ENCODE measurements around the gene GBGT1. TPM values are rescaled to one million over a fixed set of nuclear protein-coding genes. Genes with fewer than 3 reads are reported as not detected.

The GBGT1 gene
- total and polyA plus RNA-seq, 2 donors (not counting 1 experiment from before 2014, with no cell fraction given) = 2.6 to 4.1 TPM

DNA sequence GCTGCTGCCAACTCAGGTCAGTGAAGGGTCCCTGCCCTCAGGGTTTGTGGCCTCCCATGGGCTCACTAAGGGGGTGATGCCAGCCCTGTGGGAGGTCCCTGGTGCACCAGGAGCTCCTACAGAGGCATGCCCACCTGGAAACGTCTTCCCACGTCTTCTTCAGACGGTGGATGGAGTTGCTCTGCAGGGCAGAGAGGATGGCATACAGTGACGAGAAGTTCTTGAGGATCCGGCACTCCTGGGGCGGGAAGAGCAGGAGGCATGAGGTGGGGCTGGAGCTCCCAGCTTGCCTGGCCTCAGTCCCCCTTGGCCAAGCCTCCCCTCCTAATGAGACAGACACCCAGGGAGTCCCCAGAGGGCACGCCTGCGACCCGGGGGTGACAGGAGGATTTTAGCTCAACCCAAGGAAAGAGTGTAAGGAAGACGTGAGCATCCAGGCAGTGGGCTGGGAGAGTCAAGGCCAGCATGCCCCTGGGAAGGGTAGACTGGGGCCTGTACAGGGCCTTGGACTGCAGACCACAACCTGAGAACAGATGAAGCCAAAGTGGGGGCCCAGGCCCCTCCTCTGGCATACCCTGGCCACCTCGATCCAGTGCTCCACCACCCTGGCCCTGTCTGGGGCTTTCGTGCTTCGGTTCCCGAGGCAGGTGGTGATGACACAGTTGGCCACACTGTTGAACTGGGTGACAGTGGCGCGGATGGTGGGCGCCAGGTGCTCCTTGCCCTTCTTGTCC is 57.0 kb downstream of the GBGT1 start:
- H3K36me3 ChIP-seq (ENCODE audit: control insufficient read depth, insufficient read depth, low read length) = peaks cover 26% of the 10 kb centered on the region
- no peaks in the 10 kb centered on the region for H3K27me3 ChIP-seq (ENCODE audit: control insufficient read depth, insufficient read depth, low read length)
- no peak overlapping the region for H3K9ac ChIP-seq (ENCODE audit: insufficient read depth, low read length)
- no peaks in the 10 kb centered on the region for H3K79me2 ChIP-seq (ENCODE audit: control insufficient read depth, insufficient read depth, low read length)
- no peak overlapping the region for H3K27ac ChIP-seq (ENCODE audit: insufficient read depth, low read length)
- H3K4me1 ChIP-seq (ENCODE audit: control insufficient read depth, extremely low read depth, insufficient read depth, low read length) = no peaks in the 10 kb centered on the region
- no peak overlapping the region for H3K4me2 ChIP-seq (ENCODE audit: extremely low read depth, insufficient read depth, low read length)
- no peak for DNase-seq (ENCODE audit: low read depth in 2 of 2)
- no peak overlapping the region for H2AFZ ChIP-seq (ENCODE audit: low read length)
- H4K20me1 ChIP-seq (ENCODE audit: control insufficient read depth, extremely low read depth, insufficient read depth, low read length) = no peaks in the 10 kb centered on the region
- no peaks in the 10 kb centered on the region for H3K9me3 ChIP-seq (ENCODE audit: control insufficient read depth, insufficient read depth, low read depth, low read length)
- TF ChIP-seq EZH2 (IDR thresholded peaks at IDR 0.05; ENCODE audit: low read length, missing control alignments) = no peak
- TF ChIP-seq, protein P1, sequence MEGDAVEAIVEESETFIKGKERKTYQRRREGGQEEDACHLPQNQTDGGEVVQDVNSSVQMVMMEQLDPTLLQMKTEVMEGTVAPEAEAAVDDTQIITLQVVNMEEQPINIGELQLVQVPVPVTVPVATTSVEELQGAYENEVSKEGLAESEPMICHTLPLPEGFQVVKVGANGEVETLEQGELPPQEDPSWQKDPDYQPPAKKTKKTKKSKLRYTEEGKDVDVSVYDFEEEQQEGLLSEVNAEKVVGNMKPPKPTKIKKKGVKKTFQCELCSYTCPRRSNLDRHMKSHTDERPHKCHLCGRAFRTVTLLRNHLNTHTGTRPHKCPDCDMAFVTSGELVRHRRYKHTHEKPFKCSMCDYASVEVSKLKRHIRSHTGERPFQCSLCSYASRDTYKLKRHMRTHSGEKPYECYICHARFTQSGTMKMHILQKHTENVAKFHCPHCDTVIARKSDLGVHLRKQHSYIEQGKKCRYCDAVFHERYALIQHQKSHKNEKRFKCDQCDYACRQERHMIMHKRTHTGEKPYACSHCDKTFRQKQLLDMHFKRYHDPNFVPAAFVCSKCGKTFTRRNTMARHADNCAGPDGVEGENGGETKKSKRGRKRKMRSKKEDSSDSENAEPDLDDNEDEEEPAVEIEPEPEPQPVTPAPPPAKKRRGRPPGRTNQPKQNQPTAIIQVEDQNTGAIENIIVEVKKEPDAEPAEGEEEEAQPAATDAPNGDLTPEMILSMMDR (conservative IDR thresholded peaks at IDR 0.05 in 1 of 2, IDR thresholded peaks at IDR 0.05 in 1 of 2; ENCODE audit: low read depth in 1 of 2, low read length in 2 of 2) = no peak
- H3K4me3 ChIP-seq (replicated peaks in 1 of 4; ENCODE audit: control extremely low read depth in 1 of 4, insufficient read depth in 1 of 4, low read depth in 3 of 4, low read length in 4 of 4) = no peak overlapping the region

DNA sequence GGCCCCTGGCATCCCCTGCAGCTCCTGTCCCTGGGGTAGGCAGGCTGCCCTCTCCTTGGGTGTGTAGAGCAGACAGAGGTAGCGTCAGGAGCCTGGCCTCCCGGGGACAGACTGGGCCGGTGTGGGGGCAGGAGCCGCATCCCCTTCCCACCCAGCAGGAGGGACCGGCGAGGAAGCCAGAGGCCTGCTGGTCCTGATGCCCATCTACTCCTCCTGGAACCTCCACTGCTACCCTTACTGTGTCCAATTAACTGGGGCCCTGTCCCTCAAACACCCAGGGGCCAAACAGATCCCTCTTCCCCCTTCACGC is 58.3 kb downstream of the GBGT1 start:
- H2AFZ ChIP-seq (ENCODE audit: low read length) = no peak overlapping the region
- H3K9ac ChIP-seq (ENCODE audit: insufficient read depth, low read length) = no peak overlapping the region
- no peak for DNase-seq (ENCODE audit: low read depth in 2 of 2)
- H4K20me1 ChIP-seq (ENCODE audit: control insufficient read depth, extremely low read depth, insufficient read depth, low read length) = no peaks in the 10 kb centered on the region
- H3K36me3 ChIP-seq (ENCODE audit: control insufficient read depth, insufficient read depth, low read length) = peaks cover 32% of the 10 kb centered on the region
- no peaks in the 10 kb centered on the region for H3K27me3 ChIP-seq (ENCODE audit: control insufficient read depth, insufficient read depth, low read length)
- no peak overlapping the region for H3K4me2 ChIP-seq (ENCODE audit: extremely low read depth, insufficient read depth, low read length)
- no peaks in the 10 kb centered on the region for H3K79me2 ChIP-seq (ENCODE audit: control insufficient read depth, insufficient read depth, low read length)
- no peaks in the 10 kb centered on the region for H3K9me3 ChIP-seq (ENCODE audit: control insufficient read depth, insufficient read depth, low read depth, low read length)
- H3K4me3 ChIP-seq (replicated peaks in 1 of 4; ENCODE audit: control extremely low read depth in 1 of 4, insufficient read depth in 1 of 4, low read depth in 3 of 4, low read length in 4 of 4) = no peak overlapping the region
- H3K27ac ChIP-seq (ENCODE audit: insufficient read depth, low read length) = no peak overlapping the region
- no peaks in the 10 kb centered on the region for H3K4me1 ChIP-seq (ENCODE audit: control insufficient read depth, extremely low read depth, insufficient read depth, low read length)
- TF ChIP-seq, protein P1 (conservative IDR thresholded peaks at IDR 0.05 in 1 of 2, IDR thresholded peaks at IDR 0.05 in 1 of 2; ENCODE audit: low read depth in 1 of 2, low read length in 2 of 2) = no peak

DNA sequence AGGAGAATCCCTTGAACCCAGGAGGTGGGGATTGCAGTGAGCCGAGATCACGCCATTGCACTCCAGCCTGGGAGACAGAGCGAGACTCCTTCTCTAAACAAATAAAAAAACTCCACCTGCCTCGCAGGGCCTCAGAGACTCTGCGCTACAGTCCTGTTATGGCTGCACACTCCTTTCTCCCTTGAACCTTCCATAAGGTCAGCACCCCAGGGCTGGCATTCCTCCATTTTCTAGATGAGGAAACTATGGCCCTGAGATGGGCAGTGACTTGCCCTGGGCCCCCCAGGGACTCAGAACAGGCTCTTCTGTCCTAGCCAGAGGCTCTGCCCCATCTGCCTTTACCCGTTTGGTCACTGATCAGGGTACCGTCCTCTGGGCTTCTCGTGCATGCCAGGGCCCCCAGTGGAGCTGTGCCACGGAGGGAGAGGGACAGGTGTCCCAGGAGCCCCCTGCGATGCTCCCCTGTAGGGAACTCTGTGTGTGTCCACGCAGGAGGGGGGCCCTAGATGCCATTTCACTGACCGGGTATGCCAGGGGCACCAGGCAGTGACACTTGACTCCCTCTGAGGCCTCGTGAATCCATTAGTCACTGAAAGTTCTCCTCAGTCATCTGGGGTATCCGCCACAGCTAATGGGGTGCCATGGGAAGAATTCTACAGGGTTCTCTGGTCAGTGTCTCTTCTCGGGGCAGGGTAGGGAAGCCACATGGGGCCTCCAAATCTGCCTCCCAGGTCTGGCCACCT is 58.8 kb downstream of the GBGT1 start:
- Histone ChIP-seq H3K4me2 (ENCODE audit: extremely low read depth, insufficient read depth, low read length) (no peak overlapping the region), H2AFZ (ENCODE audit: low read length) (no peak overlapping the region), H3K27ac (ENCODE audit: insufficient read depth, low read length) (no peak overlapping the region), H3K4me1 (ENCODE audit: control insufficient read depth, extremely low read depth, insufficient read depth, low read length) (no peaks in the 10 kb centered on the region), H3K79me2 (ENCODE audit: control insufficient read depth, insufficient read depth, low read length) (no peaks in the 10 kb centered on the region), H3K9ac (ENCODE audit: insufficient read depth, low read length) (no peak overlapping the region), H4K20me1 (ENCODE audit: control insufficient read depth, extremely low read depth, insufficient read depth, low read length) (no peaks in the 10 kb centered on the region), H3K27me3 (ENCODE audit: control insufficient read depth, insufficient read depth, low read length) (no peaks in the 10 kb centered on the region), H3K9me3 (ENCODE audit: control insufficient read depth, insufficient read depth, low read depth, low read length) (no peaks in the 10 kb centered on the region), H3K4me3 (replicated peaks in 1 of 4; ENCODE audit: control extremely low read depth in 1 of 4, insufficient read depth in 1 of 4, low read depth in 3 of 4, low read length in 4 of 4) (no peak overlapping the region), H3K36me3 (ENCODE audit: control insufficient read depth, insufficient read depth, low read length) (peaks cover 32% of the 10 kb centered on the region)
- no peak for DNase-seq (ENCODE audit: low read depth in 2 of 2)
- TF ChIP-seq EZH2 (IDR thresholded peaks at IDR 0.05; ENCODE audit: low read length, missing control alignments) = no peak
- TF ChIP-seq, protein P1 (conservative IDR thresholded peaks at IDR 0.05 in 1 of 2, IDR thresholded peaks at IDR 0.05 in 1 of 2; ENCODE audit: low read depth in 1 of 2, low read length in 2 of 2) = no peak

All from fibroblast of lung (primary cell).